HG03558 (cell line): ENCODE results near the gene SLC10A7.
A peak's percentile ranks its signal among the peaks of the same experiment; 100 is the strongest.
"Not testable (repeated sequence)": the region's sequence is repeated elsewhere in the genome, so short reads cannot be mapped to it uniquely, and the experiment has no call there.

Source experiments
- ATAC-seq: cut with Tn5 transposase; IDR thresholded peaks from one replicate; pipeline ENCODE4 v1.9.1; 2021; ENCODE audit warnings: moderate number of reproducible peaks; ENCODE audit not compliant: unreplicated experiment; ENCODE audit errors: extremely low read depth

SLC10A7 gene

GRCh38 chr4:146371812-146372211 is 149.9 kb downstream of the SLC10A7 start:
- no peak for ATAC-seq

DNA sequence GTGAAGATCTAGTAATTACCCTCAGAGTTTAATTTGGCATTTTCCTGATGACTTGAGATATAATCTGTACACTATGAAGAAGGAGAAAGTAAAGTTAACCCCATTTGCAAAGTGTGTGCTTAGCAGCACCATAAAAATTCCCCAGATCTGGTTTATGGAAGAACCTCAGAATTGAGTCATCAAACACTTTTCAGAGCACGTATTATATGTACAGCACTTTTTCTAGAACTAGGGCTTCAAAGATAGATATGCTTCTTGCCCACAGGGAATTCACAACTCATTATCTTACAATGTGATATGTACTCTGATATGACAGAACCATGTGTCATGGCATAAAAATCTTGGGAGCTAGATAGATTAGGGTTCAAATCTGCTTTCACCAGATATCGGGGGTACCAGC is 150.9 kb downstream of the SLC10A7 start:
- no peak for ATAC-seq

- ATAC-seq = no peak
These were observed 152.3 kb downstream of the SLC10A7 start for GRCh38 chr4:146369446-146369845.

DNA sequence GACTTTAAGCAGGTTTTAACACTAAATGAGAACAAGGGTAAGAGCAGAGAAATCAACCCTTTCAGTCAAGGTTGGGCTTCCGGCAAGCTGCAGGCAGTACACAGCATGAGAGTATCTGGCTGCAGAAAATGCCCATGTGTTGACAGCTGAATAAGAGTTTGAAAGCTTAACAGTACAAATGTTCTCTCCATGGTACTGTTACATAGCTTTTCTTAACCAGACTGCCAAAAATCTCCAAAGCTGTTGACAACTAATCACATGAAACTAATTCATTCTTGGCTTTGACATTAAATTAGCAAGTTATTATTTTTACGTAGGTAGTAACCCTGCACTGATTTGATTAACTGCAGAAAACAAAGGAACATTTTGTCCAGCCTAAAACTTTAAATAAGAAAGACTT is 153.5 kb downstream of the SLC10A7 start:
- ATAC-seq = no peak

GRCh38 chr4:146367347-146367746 is 154.4 kb downstream of the SLC10A7 start:
- no peak for ATAC-seq

GRCh38 chr4:146359771-146360170 is 162.0 kb downstream of the SLC10A7 start:
- no peak for ATAC-seq

DNA sequence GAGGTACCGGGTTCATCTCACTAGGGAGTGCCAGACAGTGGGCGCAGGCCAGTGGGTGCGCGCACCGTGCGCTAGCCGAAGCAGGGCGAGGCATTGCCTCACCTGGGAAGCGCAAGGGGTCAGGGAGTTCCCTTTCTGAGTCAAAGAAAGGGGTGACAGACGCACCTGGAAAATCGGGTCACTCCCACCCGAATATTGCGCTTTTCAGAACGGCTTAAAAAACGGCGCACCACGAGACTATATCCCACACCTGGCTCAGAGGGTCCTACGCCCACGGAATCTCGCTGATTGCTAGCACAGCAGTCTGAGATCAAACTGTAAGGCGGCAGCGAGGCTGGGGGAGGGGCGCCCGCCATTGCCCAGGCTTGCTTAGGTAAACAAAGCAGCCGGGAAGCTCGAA is 171.6 kb downstream of the SLC10A7 start:
- ATAC-seq = not testable (repeated sequence)

DNA sequence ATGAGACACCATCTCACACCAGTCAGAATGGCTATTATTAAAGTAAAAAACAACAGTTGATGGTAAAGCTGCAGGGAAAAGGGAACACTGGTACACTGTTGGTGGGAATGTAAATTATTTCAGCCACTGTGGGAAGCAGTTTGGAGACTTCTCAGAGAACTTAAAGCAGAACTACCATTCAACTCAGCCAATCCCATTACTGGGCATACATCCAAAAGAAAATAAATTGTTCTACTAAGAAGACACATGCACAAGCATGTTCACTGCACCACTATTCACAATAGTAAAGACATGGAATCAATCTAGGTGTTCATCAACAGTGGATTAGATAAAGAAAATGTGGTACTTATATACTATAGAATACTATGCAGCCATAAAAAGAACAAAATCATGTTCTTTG is 172.4 kb downstream of the SLC10A7 start:
- ATAC-seq = no peak

GRCh38 chr4:146347822-146348221 is 173.9 kb downstream of the SLC10A7 start:
- ATAC-seq = no peak

DNA sequence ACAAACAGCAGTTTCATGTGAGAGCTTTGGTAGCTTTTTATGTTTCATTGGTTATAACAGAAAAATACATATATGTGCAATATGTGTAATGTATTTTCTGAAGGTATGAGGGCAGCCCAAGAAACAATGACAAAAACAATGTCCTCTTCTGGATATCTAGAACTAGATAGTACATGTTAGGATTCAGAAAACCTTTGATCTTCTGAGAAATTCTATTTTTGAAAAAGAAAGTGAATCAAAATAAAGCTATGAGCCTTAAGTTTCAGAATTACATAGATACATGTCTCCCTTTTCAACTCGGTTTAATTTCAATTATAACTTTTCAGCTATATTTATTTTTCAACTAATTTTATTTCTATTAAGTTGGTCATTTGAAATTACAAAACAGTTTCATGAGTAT is 175.5 kb downstream of the SLC10A7 start:
- ATAC-seq = no peak

GRCh38 chr4:146343776-146344175 is 178.0 kb downstream of the SLC10A7 start:
- no peak for ATAC-seq

GRCh38 chr4:146343199-146343598 is 178.5 kb downstream of the SLC10A7 start:
- peak; percentile 77 for ATAC-seq

DNA sequence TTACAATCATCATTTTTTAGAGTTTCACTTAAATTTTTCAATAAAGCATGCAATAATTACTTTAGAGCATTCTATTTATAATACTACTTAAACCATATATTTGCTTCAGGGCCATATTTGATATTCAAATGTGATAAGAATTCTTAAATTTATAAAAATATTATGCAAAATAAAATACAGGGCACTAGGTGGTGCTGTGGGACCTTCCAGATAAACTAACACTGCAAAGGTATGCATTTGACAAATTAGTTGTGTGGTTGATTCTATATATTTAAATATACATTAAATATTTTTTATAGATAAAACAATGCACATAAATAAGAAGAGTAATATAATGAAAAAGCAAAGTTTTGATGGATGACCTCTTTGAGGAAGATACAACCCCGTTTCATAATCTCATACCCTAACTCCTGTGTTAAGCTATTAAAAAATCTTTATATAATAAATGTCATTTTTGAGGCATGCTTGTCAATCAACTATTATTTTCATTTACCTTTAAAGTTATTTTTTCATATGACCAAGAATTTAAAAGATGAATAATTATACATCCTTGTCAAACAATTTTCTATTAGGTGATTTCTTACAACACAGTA is 179.0 kb downstream of the SLC10A7 start:
- no peak for ATAC-seq

GRCh38 chr4:146340798-146341197 is 180.9 kb downstream of the SLC10A7 start:
- no peak for ATAC-seq

DNA sequence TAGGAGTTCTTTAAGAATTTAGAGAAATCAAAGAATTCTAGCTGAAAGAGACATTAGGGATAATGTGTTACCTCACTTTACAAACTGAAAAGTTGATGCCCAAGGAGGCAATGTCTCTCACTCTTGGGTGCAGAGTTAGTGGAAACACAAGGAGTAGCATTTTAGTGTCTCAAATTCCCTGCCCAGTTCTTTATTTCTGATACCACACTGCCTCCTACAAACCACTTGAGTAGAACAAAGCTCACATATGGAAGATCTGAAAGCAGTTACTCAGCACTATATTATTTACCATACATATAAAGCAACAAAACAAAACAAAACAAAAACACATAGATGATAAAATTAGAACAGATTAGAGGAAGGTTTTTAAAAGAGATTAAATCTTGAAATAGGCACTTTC is 183.2 kb downstream of the SLC10A7 start:
- ATAC-seq = no peak

DNA sequence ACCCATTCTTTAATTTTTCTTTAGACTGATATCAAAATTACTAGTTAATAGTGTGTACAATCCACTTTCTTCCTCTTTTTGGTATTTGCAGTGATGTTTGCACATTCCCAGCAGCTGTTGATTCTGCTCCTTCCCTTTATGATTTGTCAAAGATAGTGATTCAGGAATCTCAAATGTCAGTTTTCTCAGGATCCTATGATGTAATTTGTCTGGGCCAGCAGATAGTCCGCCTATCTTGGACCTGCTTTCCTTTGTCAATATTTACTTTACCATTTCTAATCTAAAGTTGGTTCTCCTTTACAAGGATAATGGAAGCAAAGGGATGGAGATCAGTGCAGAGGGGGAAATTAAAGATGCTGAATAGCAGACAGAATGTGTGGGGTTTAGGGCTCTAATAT is 185.3 kb downstream of the SLC10A7 start:
- ATAC-seq = no peak

DNA sequence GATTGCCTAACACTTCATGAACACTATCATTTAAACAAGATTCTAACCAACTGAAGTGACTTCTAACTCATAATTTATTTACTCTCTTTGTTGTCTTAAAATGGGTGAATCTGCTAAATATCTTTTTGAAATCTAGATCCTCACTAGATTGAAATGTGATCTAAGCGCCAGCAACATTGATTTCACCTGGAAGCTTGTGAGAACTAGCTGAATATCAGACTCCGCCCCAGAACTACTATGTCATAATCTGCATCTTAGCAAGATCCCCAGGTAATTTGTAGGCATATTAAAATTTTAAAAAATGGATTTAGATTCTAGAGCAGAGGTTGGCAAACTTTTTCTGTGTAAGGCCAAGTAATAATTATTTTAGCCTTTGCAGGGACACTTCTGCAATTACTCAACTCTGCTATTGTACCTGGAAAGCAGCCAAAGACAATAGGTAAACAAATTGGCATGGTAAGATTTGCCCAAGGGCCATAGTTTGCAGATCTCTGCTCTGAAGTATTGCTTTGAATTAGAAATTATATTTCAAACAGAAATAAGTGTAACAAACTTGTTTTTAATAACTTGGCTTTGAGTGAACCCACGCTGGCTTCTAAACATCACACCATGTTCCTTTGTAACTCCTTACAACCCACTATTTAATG is 185.9 kb downstream of the SLC10A7 start:
- no peak for ATAC-seq

- no peak for ATAC-seq
These were observed 186.8 kb downstream of the SLC10A7 start for GRCh38 chr4:146334862-146335449.

DNA sequence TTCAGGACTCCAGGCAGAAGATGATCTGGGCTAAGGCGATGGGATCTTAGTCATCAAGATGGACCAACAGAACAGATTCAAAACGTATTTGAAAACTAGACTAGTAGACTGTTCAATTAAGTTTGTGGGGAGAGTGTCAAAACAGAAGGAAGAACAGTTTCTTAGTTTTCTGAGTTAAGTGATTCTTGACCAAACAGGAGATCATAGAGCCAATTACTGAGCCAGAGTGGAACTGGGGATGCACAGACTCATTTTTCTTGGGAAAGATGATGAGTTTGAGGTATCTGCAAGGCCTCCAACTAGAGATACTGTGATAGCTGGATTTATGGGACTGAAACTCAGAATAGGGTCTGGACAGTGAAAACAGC is 187.9 kb downstream of the SLC10A7 start:
- no peak for ATAC-seq

DNA sequence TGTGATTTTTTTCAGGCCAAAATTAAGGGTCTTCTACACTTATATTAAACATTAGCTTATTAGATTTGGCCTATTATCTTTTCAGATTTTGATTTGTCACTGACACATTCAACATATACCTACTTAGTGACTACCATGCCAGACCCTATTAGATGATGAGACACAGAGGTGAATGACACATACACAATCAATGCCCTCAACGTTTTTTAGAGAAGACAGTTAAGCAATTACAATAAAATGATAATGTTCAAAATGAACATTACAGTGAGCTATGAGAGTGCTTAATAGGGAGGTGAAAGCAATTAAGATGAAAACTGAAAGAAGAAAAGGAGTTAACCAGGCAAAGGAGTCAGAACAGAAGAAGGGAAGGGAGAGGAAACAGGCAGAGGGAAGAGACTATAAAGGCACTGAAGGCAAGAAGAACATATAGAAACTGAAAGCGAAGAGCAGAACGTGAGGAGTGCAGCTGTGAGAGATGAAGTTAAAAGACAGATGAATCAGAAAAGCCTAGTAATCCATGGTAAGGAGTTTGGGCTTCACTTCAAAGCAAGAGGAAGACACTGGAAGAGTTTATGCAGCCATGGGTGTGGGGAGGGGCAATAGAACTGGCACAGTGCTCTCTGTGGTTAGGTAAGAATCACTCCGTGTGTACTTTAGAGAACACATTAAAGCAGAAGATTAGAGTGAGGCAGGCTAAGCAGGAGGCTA is 188.4 kb downstream of the SLC10A7 start:
- peak; percentile 86 for ATAC-seq

DNA sequence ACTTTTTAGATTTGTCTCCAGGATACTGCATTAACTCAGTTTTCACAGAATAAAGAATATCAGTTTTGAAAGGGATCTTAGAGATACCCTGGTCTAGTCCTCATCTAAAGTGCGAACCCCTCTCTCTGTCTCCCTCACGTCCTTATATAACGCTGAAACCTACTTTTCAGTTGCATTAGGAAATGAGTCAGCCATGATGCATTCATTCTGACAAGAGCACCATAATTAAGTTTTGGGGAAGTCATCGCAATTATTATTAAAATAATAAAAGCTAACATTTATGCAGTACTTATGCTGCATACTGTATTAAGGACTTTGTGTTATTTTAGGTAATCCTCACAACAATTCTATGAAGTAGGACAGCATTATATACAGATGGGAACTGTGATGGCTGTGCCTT is 191.3 kb downstream of the SLC10A7 start:
- no peak for ATAC-seq
